Measurements from ENCODE around the gene SEPSECS. TPM values are rescaled to one million over a fixed set of nuclear protein-coding genes. Genes with fewer than 3 reads are reported as not detected.
A peak's percentile ranks its signal among the peaks of the same experiment; 100 is the strongest.

SEPSECS gene
- total and polyA plus RNA-seq, 2 of the 13 experiments (the other 11 are each of a cell fraction or from before 2014, with no cell fraction given) = 9.4 to 14.3 TPM

GRCh38 chr4:25159837-25160713, at the start of gene SEPSECS (continued):
- TF ChIP-seq HHEX (CRISPR knock-in tag; IDR thresholded peaks at IDR 0.05) = no peak
- no peak for TF ChIP-seq ZBTB3 (CRISPR knock-in tag; IDR thresholded peaks at IDR 0.05; ENCODE audit: borderline replicate concordance, low read depth)
- TF ChIP-seq ZNF768 (CRISPR knock-in tag; IDR thresholded peaks at IDR 0.05) = peak; percentile 74; the same call in 1 of the 2 replicates
- no peak for TF ChIP-seq ZNF207 (IDR thresholded peaks at IDR 0.05; ENCODE audit: borderline replicate concordance)
- TF ChIP-seq MXD3 (CRISPR knock-in tag; IDR thresholded peaks at IDR 0.05) = peak; percentile 49; the same call in 1 of the 2 replicates
- no peak for TF ChIP-seq ZNF280D (CRISPR knock-in tag; IDR thresholded peaks at IDR 0.05)
- peak; percentile 83 for TF ChIP-seq ZNF430 (CRISPR knock-in tag; IDR thresholded peaks at IDR 0.05)
- TF ChIP-seq ZNF24 (IDR thresholded peaks at IDR 0.05) = 0 out of 2 replicates have a peak, but pooled peaks have one; percentile 1
- no peak for TF ChIP-seq ONECUT2 (CRISPR knock-in tag; IDR thresholded peaks at IDR 0.05)
- TF ChIP-seq FOXJ3 (CRISPR knock-in tag; IDR thresholded peaks at IDR 0.05; ENCODE audit: borderline replicate concordance) = peak; percentile 86
- TF ChIP-seq TGIF2 (CRISPR knock-in tag; IDR thresholded peaks at IDR 0.05) = peak; percentile 17; the same call in 1 of the 2 replicates
- TF ChIP-seq TMF1 (CRISPR knock-in tag; IDR thresholded peaks at IDR 0.05; ENCODE audit: low read depth) = no peak; the same call in 1 of the 2 replicates
- TF ChIP-seq RAD21 (CRISPR knock-in tag; IDR thresholded peaks at IDR 0.05) = 0 out of 2 replicates have a peak, but pooled peaks have one; percentile 25
- no peak for TF ChIP-seq MBNL3 (CRISPR knock-in tag; conservative IDR thresholded peaks at IDR 0.05)
- 0 out of 2 replicates have a peak, but pooled peaks have one; percentile 12 for TF ChIP-seq MAZ (IDR thresholded peaks at IDR 0.05; ENCODE audit: borderline replicate concordance, low read depth, low read length)
- peak; percentile 43 for TF ChIP-seq MAZ (CRISPR knock-in tag; IDR thresholded peaks at IDR 0.05; ENCODE audit: low read depth)
- no peak; the same call in 1 of the 2 replicates for TF ChIP-seq GZF1 (CRISPR knock-in tag; IDR thresholded peaks at IDR 0.05)
- TF ChIP-seq ATF5 (CRISPR knock-in tag; IDR thresholded peaks at IDR 0.05; ENCODE audit: low read depth) = no peak
- TF ChIP-seq ZC3H4 (CRISPR knock-in tag; IDR thresholded peaks at IDR 0.05; ENCODE audit: borderline replicate concordance) = no peak
- TF ChIP-seq DNMT3B (CRISPR knock-in tag; conservative IDR thresholded peaks at IDR 0.05) = 0 out of 2 replicates have a peak, but pooled peaks have one; percentile 51
- TF ChIP-seq ZNF264 (CRISPR knock-in tag; IDR thresholded peaks at IDR 0.05) = peak; percentile 65; the same call in 1 of the 2 replicates
- 0 out of 2 replicates have a peak, but pooled peaks have one; percentile 45 for TF ChIP-seq BCL6 (CRISPR knock-in tag; IDR thresholded peaks at IDR 0.05)
- TF ChIP-seq CERS6 (CRISPR knock-in tag; IDR thresholded peaks at IDR 0.05) = no peak
- peak; percentile 40; the same call in 1 of the 2 replicates for TF ChIP-seq TEF (CRISPR knock-in tag; IDR thresholded peaks at IDR 0.05)
- peak; percentile 79 for TF ChIP-seq CBX1 (IDR thresholded peaks at IDR 0.05; ENCODE audit: low read depth)
